HepG2 (cell line): ENCODE results near the gene TCF12. TPM values are rescaled to one million over a fixed set of nuclear protein-coding genes. Genes with fewer than 3 reads are reported as not detected.

ENCODE experiments used
- ATAC-seq: fragments of 200-7000 bp; cut with Tn5 transposase; 3 replicates; pipeline ENCODE4 v1.9.1; 2020; ENCODE audit warnings: mild to moderate bottlenecking, moderate library complexity
- BruUV-seq: library from RNA; stranded (reverse); fragments of 400-500 nt; replicated peaks from 2 replicates; lab custom pipeline; 2021; lab: Mats Ljungman, UMichigan
- CTCF ChIA-PET: fragments of 300-600 bp; formaldehyde crosslinking; extraction: SDS; loops from one replicate; lab custom pipeline; 2021; ENCODE audit warnings: low total read pairs, inconsistent platforms, low intra/inter-chr PET ratio; lab: Yijun Ruan, JAX
- POLR2A ChIA-PET: fragments of 350-600 bp; sonication (Branson Sonifier 250); formaldehyde crosslinking; loops from one replicate; lab custom pipeline; 2020; ENCODE audit warnings: antibody characterized with exemption, inconsistent platforms; lab: Yijun Ruan, JAX
- DNase-seq: peaks from one replicate; pipeline ENCODE4 v3.0.0-alpha.2; 2015; ENCODE audit warnings: low spot score
- FAIRE-seq: peaks from 3 replicates; lab custom pipeline; 2011; peaks lifted over from hg19 to GRCh38; lab: Jason Lieb, UNC
- H2AFZ ChIP-seq: one replicate; pipeline ENCODE4 v1.6.1; 2011; ENCODE audit warnings: low read length, inconsistent platforms
- H3K27ac ChIP-seq: fragments of 300-600 bp; 3 replicates; pipeline ENCODE4 v1.8.0; 2011; ENCODE audit warnings: mixed run types, mild to moderate bottlenecking, mixed read lengths, low read length, inconsistent platforms; ENCODE audit not compliant: insufficient read depth; ENCODE audit errors: extremely low read length
- H3K27me3 ChIP-seq, 2 experiments: fragments of 200-600 bp in 1 of 2; 2 replicates in 1 of 2; 3 replicates in 1 of 2; pipeline versions ENCODE4 v1.6.0 to v1.8.0; 2011; ENCODE audit warnings: low read length in 2 of 2, mild to moderate bottlenecking in 2 of 2, moderate library complexity in 2 of 2, inconsistent platforms in 1 of 2; ENCODE audit not compliant: insufficient read depth in 2 of 2, control insufficient read depth in 1 of 2
- H3K36me3 ChIP-seq, 2 experiments: fragments of 200-600 bp in 1 of 2; replicated peaks in 1 of 2; 2 replicates in 1 of 2; 3 replicates in 1 of 2; pipeline versions ENCODE4 v1.5.1 to v1.8.0; 2011; ENCODE audit warnings: low read length in 2 of 2, inconsistent platforms in 1 of 2; ENCODE audit not compliant: insufficient read depth in 2 of 2, control insufficient read depth in 1 of 2
- H3K4me1 ChIP-seq: 2 replicates; pipeline ENCODE4 v1.5.1; 2012; ENCODE audit warnings: low read length, inconsistent platforms; ENCODE audit not compliant: insufficient read depth
- H3K4me2 ChIP-seq: 2 replicates; pipeline ENCODE4 v1.6.0; 2011; ENCODE audit warnings: low read depth, low read length, inconsistent platforms
- H3K4me3 ChIP-seq, 3 experiments: fragments of 200-600 bp in 1 of 3; sonication (generic), shearing (Covaris generic) in 1 of 3; replicated peaks in 1 of 3; 2 replicates each; pipeline ENCODE4 v1.5.1; 2011 to 2016; ENCODE audit warnings: low read length in 3 of 3, inconsistent platforms in 2 of 3, low read depth in 2 of 3, mild to moderate bottlenecking in 2 of 3, control low read depth in 1 of 3, mixed read lengths in 1 of 3; ENCODE audit not compliant: insufficient read depth in 1 of 3
- H3K79me2 ChIP-seq: one replicate; pipeline ENCODE4 v1.6.1; 2011; ENCODE audit warnings: low read length, inconsistent platforms; ENCODE audit not compliant: insufficient read depth
- H3K9ac ChIP-seq: 2 replicates; pipeline ENCODE4 v1.6.0; 2011; ENCODE audit warnings: mild to moderate bottlenecking, low read depth, low read length, inconsistent platforms; ENCODE audit not compliant: insufficient read depth
- H3K9me3 ChIP-seq: 2 replicates; pipeline ENCODE4 v1.5.1; 2012; ENCODE audit warnings: mild to moderate bottlenecking, low read length
- H4K20me1 ChIP-seq: 2 replicates; pipeline ENCODE4 v1.6.0; 2011; ENCODE audit warnings: inconsistent platforms, mild to moderate bottlenecking, low read length, moderate library complexity; ENCODE audit not compliant: insufficient read depth
- GPN1 ChIP-seq: sonication (generic); formaldehyde crosslinking; IDR thresholded peaks from 2 replicates; pipeline ENCODE4 v1.5.1; 2020; ENCODE audit warnings: missing genetic modification reagents, borderline replicate concordance
- HBP1 ChIP-seq: IDR thresholded peaks from 2 replicates; pipeline ENCODE4 v1.6.1; 2016; ENCODE audit warnings: low read depth, control low read depth
- HNF4G ChIP-seq, 2 experiments: sonication (generic) in 1 of 2; formaldehyde crosslinking in 1 of 2; IDR thresholded peaks; 2 replicates each; pipeline versions ENCODE4 v1.4.0 to v1.6.1; 2011 to 2020; ENCODE audit warnings: borderline replicate concordance in 2 of 2, low read depth in 2 of 2, mild to moderate bottlenecking in 2 of 2, low read length in 1 of 2, missing genetic modification reagents in 1 of 2, moderate library complexity in 1 of 2
- IRF9 ChIP-seq: sonication (generic); formaldehyde crosslinking; IDR thresholded peaks from 2 replicates; pipeline ENCODE4 v1.8.0; 2022; ENCODE audit warnings: missing genetic modification reagents, mild to moderate bottlenecking, borderline replicate concordance
- MAFK ChIP-seq, 2 experiments: IDR thresholded peaks in 1 of 2; conservative IDR thresholded peaks in 1 of 2; 2 replicates each; pipeline ENCODE4 v1.6.1; 2011; ENCODE audit warnings: improper control_type of control experiment in 2 of 2, low read length in 2 of 2
- NFKBIZ ChIP-seq: IDR thresholded peaks from 2 replicates; pipeline ENCODE4 v1.6.1; 2018; ENCODE audit warnings: missing genetic modification reagents, missing compliant biosample characterization
- TBX3 ChIP-seq: fragments of 450-650 bp; IDR thresholded peaks from 2 replicates; pipeline ENCODE4 v1.6.1; 2017; ENCODE audit warnings: antibody characterized with exemption, mild to moderate bottlenecking, inconsistent platforms, borderline replicate concordance
- TFDP2 ChIP-seq: sonication (generic); formaldehyde crosslinking; IDR thresholded peaks from 2 replicates; pipeline ENCODE4 v1.4.0; 2020; ENCODE audit warnings: missing genetic modification reagents
- THAP11 ChIP-seq: IDR thresholded peaks from 2 replicates; pipeline ENCODE4 v1.6.1; 2016; ENCODE audit warnings: missing biosample characterization, missing genetic modification reagents
- ZNF264 ChIP-seq: sonication (generic); formaldehyde crosslinking; IDR thresholded peaks from 2 replicates; pipeline ENCODE4 v1.4.0; 2020; ENCODE audit warnings: missing genetic modification reagents
- ZNF547 ChIP-seq: sonication (generic); formaldehyde crosslinking; IDR thresholded peaks from 2 replicates; pipeline ENCODE4 v1.5.1; 2020; ENCODE audit warnings: mild to moderate bottlenecking, missing genetic modification reagents
- ZNF549 ChIP-seq: sonication (generic); formaldehyde crosslinking; IDR thresholded peaks from 2 replicates; pipeline ENCODE4 v1.5.0; 2020; ENCODE audit warnings: missing genetic modification reagents
- ZNF572 ChIP-seq: sonication (generic); formaldehyde crosslinking; IDR thresholded peaks from 2 replicates; pipeline ENCODE4 v1.5.1; 2020; ENCODE audit warnings: mild to moderate bottlenecking, missing genetic modification reagents
- ZSCAN12 ChIP-seq: sonication (generic); formaldehyde crosslinking; IDR thresholded peaks from 2 replicates; pipeline ENCODE4 v1.9.0; 2021; ENCODE audit warnings: mild to moderate bottlenecking, missing genetic modification reagents
- WGBS: methylation state at CpG from one replicate; pipeline ENCODE4 v1.1.6; 2017; ENCODE audit warnings: low lambda C conversion rate; 5-methylcytosine and 5-hydroxymethylcytosine counted together
- in situ Hi-C: cut with HindIII; loops from 2 replicates; pipeline ENCODE4 v1.10.0; 2017; ENCODE audit warnings: low pct_unique_long_range_greater_than_20kb; ENCODE audit not compliant: extremely low pct_ligation_motif_present
- intact Hi-C: fragments of 100-400 bp; cut with micrococcal nuclease; formaldehyde crosslinking; loops from one replicate; pipeline ENCODE4 v1.10.0; 2022; ENCODE audit not compliant: unreplicated experiment
- polyA plus RNA-seq, 8 experiments: library from polyadenylated mRNA; depleted of rRNA in 3 of 8; stranded (reverse) in 7 of 8; unstranded in 1 of 8; fragments of >200 nt; fragmentation: Illumina TruSeq in 4 of 8; extraction: Trizol in 4 of 8; gene quantifications; 2 replicates each; pipeline versions ENCODE4 v1.2.1 to v1.2.3, GENCODE V29; 2011 to 2016; ENCODE audit warnings: low read depth in 4 of 8, missing spikeins in 1 of 8, mixed read lengths in 1 of 8; ENCODE audit not compliant: insufficient read depth in 1 of 8
- total RNA-seq, 5 experiments: library from RNA; depleted of rRNA; stranded (reverse); fragments of >200 nt; fragmentation: Illumina TruSeq; extraction: Trizol; gene quantifications; 2 replicates each; pipeline ENCODE4 v1.2.3, GENCODE V29; 2016; ENCODE audit warnings: low read depth in 1 of 5

The TCF12 gene
- total and polyA plus RNA-seq, 2 of the 13 experiments (the other 11 are each of a cell fraction or from before 2014, with no cell fraction given): 48.6 to 51.1 TPM

- H4K20me1 ChIP-seq: peaks cover 27% of the 10 kb centered on the region
- in situ Hi-C loops: no loop called here
- over 99% methylated on average over 3 of the region's 3 CpGs for WGBS
- H3K27ac ChIP-seq: no peak overlapping the region
- no TSS peak for BruUV-seq
- no peak overlapping the region for H2AFZ ChIP-seq
- intact Hi-C loops: no loop called here
- peaks cover 47% of the 10 kb centered on the region for H3K4me1 ChIP-seq
- peaks cover 83% of the 10 kb centered on the region for H3K79me2 ChIP-seq
- H3K27me3 ChIP-seq: no peaks in the 10 kb centered on the region
- POLR2A ChIA-PET: no interaction called here
- H3K36me3 ChIP-seq: no peaks in the 10 kb centered on the region
- DNase-seq: no peak
- no peak overlapping the region for H3K4me3 ChIP-seq
- no peak overlapping the region for H3K9ac ChIP-seq
- H3K9me3 ChIP-seq: no peaks in the 10 kb centered on the region
- no peak for ATAC-seq
- FAIRE-seq: no peak
- no peak overlapping the region for H3K4me2 ChIP-seq
- TF ChIP-seq ZNF549 (CRISPR knock-in tag): no peak
- TF ChIP-seq MAFK (conservative IDR thresholded peaks at IDR 0.05 in 1 of 2, IDR thresholded peaks at IDR 0.05 in 1 of 2; ENCODE audit: low read length in 2 of 2): peak in 1 of 2 experiments; percentile 46; a peak in 1 of 4 replicates
- CTCF ChIA-PET: no interaction called here
These were observed 66.4 kb downstream of the TCF12 start for GRCh38 chr15:56984681-56985481.

- intact Hi-C loops: no loop called here
- in situ Hi-C loops: no loop called here
- no peak overlapping the region for H3K9ac ChIP-seq
- no peaks in the 10 kb centered on the region for H3K36me3 ChIP-seq
- H3K4me1 ChIP-seq: peaks cover 53% of the 10 kb centered on the region
- DNase-seq: no peak
- H3K4me3 ChIP-seq: no peak overlapping the region
- no peak overlapping the region for H3K27ac ChIP-seq
- ATAC-seq: no peak
- POLR2A ChIA-PET: no interaction called here
- 0% methylated on average over 1 of the region's 1 CpG for WGBS
- no peaks in the 10 kb centered on the region for H3K9me3 ChIP-seq
- peaks cover 28% of the 10 kb centered on the region for H4K20me1 ChIP-seq
- H3K27me3 ChIP-seq: no peaks in the 10 kb centered on the region
- CTCF ChIA-PET: no interaction called here
- no peak overlapping the region for H2AFZ ChIP-seq
- peaks cover 82% of the 10 kb centered on the region for H3K79me2 ChIP-seq
- H3K4me2 ChIP-seq: no peak overlapping the region
- BruUV-seq: no TSS peak
- FAIRE-seq: no peak
- TF ChIP-seq IRF9 (CRISPR knock-in tag) (no peak), TBX3 (no peak), HBP1 (CRISPR knock-in tag) (no peak), TFDP2 (CRISPR knock-in tag) (no peak), HNF4G (IDR thresholded peaks at IDR 0.05; ENCODE audit: borderline replicate concordance, low read depth, low read length) (no peak), HNF4G (CRISPR knock-in tag; IDR thresholded peaks at IDR 0.05; ENCODE audit: borderline replicate concordance, low read depth) (no peak), THAP11 (CRISPR knock-in tag) (no peak), ZNF572 (no peak), ZNF547 (CRISPR knock-in tag) (no peak), ZSCAN12 (no peak), GPN1 (no peak), ZNF264 (CRISPR knock-in tag) (no peak), NFKBIZ (CRISPR knock-in tag) (no peak)
These were observed 67.4 kb downstream of the TCF12 start for GRCh38 chr15:56985856-56986255.
